H1 (cell line): ENCODE measurements around the gene IL10. TPM values are rescaled to one million over a fixed set of nuclear protein-coding genes. Genes with fewer than 3 reads are reported as not detected.
A peak's percentile ranks its signal among the peaks of the same experiment; 100 is the strongest.

ENCODE experiments used
- CTCF ChIA-PET: fragments of 300-600 bp; sonication (Branson Sonifier 250); formaldehyde crosslinking; loops from one replicate; lab custom pipeline; 2021; ENCODE audit not compliant: partially characterized antibody; lab: Charles Lee
- POLR2A ChIA-PET: fragments of 300-600 bp; sonication (Branson Sonifier 250); formaldehyde crosslinking; loops from one replicate; lab custom pipeline; 2021; ENCODE audit warnings: inconsistent platforms; ENCODE audit not compliant: partially characterized antibody; lab: Charles Lee
- DNase-seq, 2 experiments: peaks; one replicate each; pipeline versions ENCODE4 v3.0.0 to v3.0.0-alpha.2; 2010 to 2022; ENCODE audit warnings: low spot score in 2 of 2, low read depth in 1 of 2, mixed read lengths in 1 of 2
- FAIRE-seq: peaks from 2 replicates; lab custom pipeline; 2011; peaks lifted over from hg19 to GRCh38; lab: Jason Lieb, UNC
- H2AFZ ChIP-seq: 2 replicates; pipeline ENCODE4 v1.8.1; 2012; ENCODE audit warnings: low read length, inconsistent platforms
- H2AK5ac ChIP-seq: 2 replicates; pipeline ENCODE4 v1.6.1; 2013; ENCODE audit warnings: low read depth, low read length
- H2BK120ac ChIP-seq: replicated peaks from 2 replicates; pipeline ENCODE3; 2013; ENCODE audit warnings: low read depth, low read length, inconsistent platforms
- H2BK12ac ChIP-seq: 2 replicates; pipeline ENCODE4 v1.6.1; 2013; ENCODE audit warnings: low read depth, low read length
- H2BK15ac ChIP-seq: 2 replicates; pipeline ENCODE4 v1.6.1; 2013; ENCODE audit warnings: low read length
- H2BK20ac ChIP-seq: 2 replicates; pipeline ENCODE4 v1.6.1; 2013; ENCODE audit warnings: low read length
- H2BK5ac ChIP-seq: 2 replicates; pipeline ENCODE4 v1.6.1; 2013; ENCODE audit warnings: low read depth, low read length
- H3K14ac ChIP-seq: 2 replicates; pipeline ENCODE4 v1.6.1; 2013; ENCODE audit warnings: inconsistent platforms; ENCODE audit not compliant: insufficient read length
- H3K18ac ChIP-seq: 2 replicates; pipeline ENCODE4 v1.6.1; 2013; ENCODE audit warnings: low read length; ENCODE audit errors: extremely low read depth
- H3K23ac ChIP-seq: 2 replicates; pipeline ENCODE4 v1.6.1; 2013; ENCODE audit warnings: inconsistent platforms; ENCODE audit not compliant: insufficient read length
- H3K23me2 ChIP-seq: 2 replicates; pipeline ENCODE4 v1.6.1; 2013; ENCODE audit warnings: low read depth, low read length
- H3K27ac ChIP-seq: 2 replicates; pipeline ENCODE4 v1.6.1; 2011; ENCODE audit warnings: low read depth, low read length, inconsistent platforms
- H3K27me3 ChIP-seq, 4 experiments: replicated peaks in 1 of 4; 1 replicate in 1 of 4; 2 replicates in 3 of 4; pipeline versions ENCODE4 v1.6.1 to v1.8.1; 2011 to 2013; ENCODE audit warnings: low read length in 3 of 4, mild to moderate bottlenecking in 3 of 4, inconsistent platforms in 2 of 4, mixed read lengths in 2 of 4, moderate library complexity in 1 of 4; ENCODE audit not compliant: control insufficient read depth in 3 of 4, insufficient read depth in 3 of 4; ENCODE audit errors: extremely low read depth in 1 of 4
- H3K36me3 ChIP-seq, 4 experiments: 2 replicates each; pipeline versions ENCODE4 v1.6.1 to v1.8.1; 2011 to 2013; ENCODE audit warnings: mild to moderate bottlenecking in 4 of 4, low read length in 3 of 4, moderate library complexity in 2 of 4, control low read depth in 1 of 4, inconsistent platforms in 1 of 4; ENCODE audit not compliant: insufficient read depth in 4 of 4, control insufficient read depth in 2 of 4
- H3K4ac ChIP-seq: replicated peaks from 2 replicates; pipeline ENCODE3; 2013; ENCODE audit warnings: low read length, low read depth, mixed read lengths, inconsistent platforms; ENCODE audit not compliant: insufficient read length
- H3K4me1 ChIP-seq, 4 experiments: replicated peaks in 1 of 4; 1 replicate in 1 of 4; 2 replicates in 3 of 4; pipeline versions ENCODE4 v1.6.1 to v1.8.1; 2011 to 2013; ENCODE audit warnings: low read length in 3 of 4, inconsistent platforms in 2 of 4, mixed read lengths in 1 of 4; ENCODE audit not compliant: insufficient read depth in 4 of 4, control insufficient read depth in 3 of 4
- H3K4me2 ChIP-seq, 2 experiments: 2 replicates each; pipeline versions ENCODE4 v1.6.1 to v1.8.1; 2011 to 2013; ENCODE audit warnings: low read depth in 2 of 2, low read length in 2 of 2, control low read depth in 1 of 2, inconsistent platforms in 1 of 2, mild to moderate bottlenecking in 1 of 2; ENCODE audit not compliant: insufficient read depth in 1 of 2
- H3K4me3 ChIP-seq, 4 experiments: fragments of 200-600, 300-600 bp in 1 of 4; sonication (generic), shearing (Covaris generic), sonication (Bioruptor Twin) in 1 of 4; 2 replicates each; pipeline versions ENCODE4 v1.5.1 to v1.8.1; 2011 to 2016; ENCODE audit warnings: low read length in 4 of 4, low read depth in 3 of 4, control low read depth in 2 of 4, inconsistent platforms in 2 of 4, mild to moderate bottlenecking in 2 of 4, mixed read lengths in 1 of 4, moderate library complexity in 1 of 4; ENCODE audit not compliant: insufficient read depth in 2 of 4; ENCODE audit errors: extremely low read depth in 1 of 4
- H3K56ac ChIP-seq: replicated peaks from 2 replicates; pipeline ENCODE3; 2013; ENCODE audit warnings: low read depth, mild to moderate bottlenecking, mixed read lengths, low read length, inconsistent platforms; ENCODE audit not compliant: insufficient read length
- H3K79me1 ChIP-seq: 2 replicates; pipeline ENCODE4 v1.6.1; 2013; ENCODE audit warnings: low read depth, low read length, control low read depth
- H3K79me2 ChIP-seq, 2 experiments: 2 replicates each; pipeline versions ENCODE4 v1.6.1 to v1.8.1; 2012 to 2013; ENCODE audit warnings: low read length in 2 of 2, mild to moderate bottlenecking in 2 of 2, inconsistent platforms in 1 of 2; ENCODE audit not compliant: insufficient read depth in 2 of 2, control insufficient read depth in 1 of 2
- H3K9ac ChIP-seq, 4 experiments: replicated peaks in 1 of 4; 1 replicate in 1 of 4; 2 replicates in 3 of 4; pipeline versions ENCODE4 v1.6.1 to v1.8.1; 2011 to 2013; ENCODE audit warnings: low read depth in 3 of 4, low read length in 3 of 4, control low read depth in 2 of 4, mild to moderate bottlenecking in 2 of 4, moderate library complexity in 2 of 4, inconsistent platforms in 1 of 4; ENCODE audit errors: extremely low read depth in 1 of 4
- H3K9me3 ChIP-seq, 2 experiments: 2 replicates each; pipeline versions ENCODE4 v1.6.1 to v1.8.1; 2012 to 2013; ENCODE audit warnings: mild to moderate bottlenecking in 2 of 2, moderate library complexity in 2 of 2, control low read depth in 1 of 2, inconsistent platforms in 1 of 2, low read depth in 1 of 2, low read length in 1 of 2, mixed read lengths in 1 of 2; ENCODE audit not compliant: insufficient read depth in 2 of 2
- H4K20me1 ChIP-seq, 2 experiments: replicated peaks in 1 of 2; 2 replicates each; pipeline versions ENCODE3 to v1.8.1; 2011 to 2013; ENCODE audit warnings: inconsistent platforms in 2 of 2, low read length in 2 of 2, mild to moderate bottlenecking in 1 of 2; ENCODE audit not compliant: insufficient read depth in 2 of 2, control insufficient read depth in 1 of 2
- H4K5ac ChIP-seq: 2 replicates; pipeline ENCODE4 v1.6.1; 2013; ENCODE audit warnings: low read length, low read depth, mixed read lengths, inconsistent platforms; ENCODE audit not compliant: insufficient read length
- H4K8ac ChIP-seq: 2 replicates; pipeline ENCODE4 v1.8.0; 2013; ENCODE audit warnings: mild to moderate bottlenecking, moderate library complexity, low read length, inconsistent platforms; ENCODE audit not compliant: insufficient read depth; ENCODE audit errors: extremely low read depth
- H4K91ac ChIP-seq: replicated peaks from 2 replicates; pipeline ENCODE3; 2013; ENCODE audit warnings: low read length, mixed read lengths, inconsistent platforms; ENCODE audit not compliant: insufficient read length
- BACH1 ChIP-seq: IDR thresholded peaks from 2 replicates; pipeline ENCODE4 v1.6.1; 2012; ENCODE audit warnings: low read length, improper control_type of control experiment
- CTCF ChIP-seq, 3 experiments: IDR thresholded peaks; 1 replicate in 2 of 3; 2 replicates in 1 of 3; pipeline versions ENCODE4 v1.5.1 to v1.6.1; 2011; ENCODE audit warnings: low read length in 3 of 3, mild to moderate bottlenecking in 3 of 3, inconsistent platforms in 2 of 3, low read depth in 1 of 3, moderate library complexity in 1 of 3; ENCODE audit not compliant: insufficient read depth in 1 of 3; ENCODE audit errors: control extremely low read depth in 1 of 3
- WGBS, 2 experiments: shearing (Covaris generic) in 1 of 2; methylation state at CpG; one replicate each; pipeline versions ENCODE4 v1.1.6 to v1.1.7; 2013 to 2015; ENCODE audit warnings: low lambda C conversion rate in 2 of 2, mixed read lengths in 2 of 2, inconsistent platforms in 1 of 2, low coverage in 1 of 2, missing lambda C conversion rate in 1 of 2; ENCODE audit not compliant: insufficient replicate concordance in 2 of 2, insufficient coverage in 1 of 2, insufficient read length in 1 of 2; ENCODE audit errors: extremely low coverage in 1 of 2, missing lambda C conversion rate in 1 of 2; 5-methylcytosine and 5-hydroxymethylcytosine counted together
- polyA plus RNA-seq, 7 experiments: library from polyadenylated mRNA; depleted of rRNA in 3 of 7; stranded (reverse) in 5 of 7; unstranded in 2 of 7; fragments of >200 nt in 5 of 7; fragments of 200-250 nt in 2 of 7; gene quantifications; 1 replicate in 5 of 7; 2 replicates in 1 of 7; 4 replicates in 1 of 7; pipeline versions ENCODE4 v1.2.1 to v1.2.3, GENCODE V29; 2011 to 2013; ENCODE audit warnings: missing spikeins in 2 of 7, mixed read lengths in 2 of 7
- total RNA-seq: library from RNA; stranded (reverse); fragmentation: NEBNext Ultra II Directional; extraction: Animal tissue kit (Norgen Biotek cat#: 25700); gene quantifications from 2 replicates; pipeline ENCODE4 v1.2.1, GENCODE V29; 2021

Gene IL10
- total and polyA plus RNA-seq, 2 of the 8 experiments (the other 6 are each of a cell fraction or from before 2014, with no cell fraction given): not detected

- ChIA-PET POLR2A (no interaction called here), CTCF (interaction anchor here (0.9 to 5.7 kb wide), 9 partner anchors 8 to 202 kb away, joined by 3 to 24 read pairs (median 3); no protein-coding TSS in a partner anchor)
- no peak overlapping the region for H3K14ac ChIP-seq
- no peaks in the 10 kb centered on the region for H4K20me1 ChIP-seq
- no peaks in the 10 kb centered on the region for H3K9me3 ChIP-seq
- no peak overlapping the region for H2BK120ac ChIP-seq
- H2BK5ac ChIP-seq: no peak overlapping the region
- H3K9ac ChIP-seq: no peak overlapping the region
- no peak overlapping the region for H4K91ac ChIP-seq
- no peak overlapping the region for H2BK12ac ChIP-seq
- H2BK15ac ChIP-seq: no peak overlapping the region
- H3K4ac ChIP-seq: no peak overlapping the region
- H2AK5ac ChIP-seq: no peak overlapping the region
- H3K79me2 ChIP-seq: no peaks in the 10 kb centered on the region
- no peak overlapping the region for H2BK20ac ChIP-seq
- H3K27ac ChIP-seq: no peak overlapping the region
- H3K79me1 ChIP-seq: no peaks in the 10 kb centered on the region
- no peaks in the 10 kb centered on the region for H3K23me2 ChIP-seq
- no peak overlapping the region for H3K23ac ChIP-seq
- WGBS, 2 experiments: 100% methylated on average over 1 of the region's 1 CpG; no CpG with 5 or more reads in 1 of the 2 experiments
- no peak overlapping the region for H4K8ac ChIP-seq
- H2AFZ ChIP-seq: no peak overlapping the region
- no peaks in the 10 kb centered on the region for H3K27me3 ChIP-seq
- FAIRE-seq: no peak
- DNase-seq: no peak
- TF ChIP-seq CTCF (IDR thresholded peaks at IDR 0.05; ENCODE audit: control extremely low read depth in 1 of 3, insufficient read depth in 1 of 3, low read depth in 1 of 3, low read length in 3 of 3) (0 out of 4 replicates have a peak, but pooled peaks of 1 of the 3 experiments have one; percentile 11), BACH1 (no peak)
- no peaks in the 10 kb centered on the region for H3K4me1 ChIP-seq
- no peak overlapping the region for H3K56ac ChIP-seq
- no peak overlapping the region for H3K4me3 ChIP-seq
- H3K36me3 ChIP-seq: no peaks in the 10 kb centered on the region
- no peak overlapping the region for H3K18ac ChIP-seq
- no peak overlapping the region for H3K4me2 ChIP-seq
- no peak overlapping the region for H4K5ac ChIP-seq
Observed at GRCh38 chr1:206801467-206801866, 29.2 kb upstream of the IL10 start.
